H1 (cell line): ENCODE data around the gene CEACAM16. TPM values are rescaled to one million over a fixed set of nuclear protein-coding genes. Genes with fewer than 3 reads are reported as not detected.

Source experiments
- CTCF ChIA-PET: fragments of 300-600 bp; sonication (Branson Sonifier 250); formaldehyde crosslinking; loops from one replicate; lab custom pipeline; 2021; ENCODE audit not compliant: partially characterized antibody; lab: Charles Lee
- POLR2A ChIA-PET: fragments of 300-600 bp; sonication (Branson Sonifier 250); formaldehyde crosslinking; loops from one replicate; lab custom pipeline; 2021; ENCODE audit warnings: inconsistent platforms; ENCODE audit not compliant: partially characterized antibody; lab: Charles Lee
- DNase-seq, 2 experiments: peaks; one replicate each; pipeline versions ENCODE4 v3.0.0 to v3.0.0-alpha.2; 2010 to 2022; ENCODE audit warnings: low spot score in 2 of 2, low read depth in 1 of 2, mixed read lengths in 1 of 2
- FAIRE-seq: peaks from 2 replicates; lab custom pipeline; 2011; peaks lifted over from hg19 to GRCh38; lab: Jason Lieb, UNC
- H2AFZ ChIP-seq: 2 replicates; pipeline ENCODE4 v1.8.1; 2012; ENCODE audit warnings: low read length, inconsistent platforms
- H2AK5ac ChIP-seq: 2 replicates; pipeline ENCODE4 v1.6.1; 2013; ENCODE audit warnings: low read depth, low read length
- H2BK120ac ChIP-seq: replicated peaks from 2 replicates; pipeline ENCODE3; 2013; ENCODE audit warnings: low read depth, low read length, inconsistent platforms
- H2BK12ac ChIP-seq: 2 replicates; pipeline ENCODE4 v1.6.1; 2013; ENCODE audit warnings: low read depth, low read length
- H2BK15ac ChIP-seq: 2 replicates; pipeline ENCODE4 v1.6.1; 2013; ENCODE audit warnings: low read length
- H2BK20ac ChIP-seq: 2 replicates; pipeline ENCODE4 v1.6.1; 2013; ENCODE audit warnings: low read length
- H2BK5ac ChIP-seq: 2 replicates; pipeline ENCODE4 v1.6.1; 2013; ENCODE audit warnings: low read depth, low read length
- H3K14ac ChIP-seq: 2 replicates; pipeline ENCODE4 v1.6.1; 2013; ENCODE audit warnings: inconsistent platforms; ENCODE audit not compliant: insufficient read length
- H3K18ac ChIP-seq: 2 replicates; pipeline ENCODE4 v1.6.1; 2013; ENCODE audit warnings: low read length; ENCODE audit errors: extremely low read depth
- H3K23ac ChIP-seq: 2 replicates; pipeline ENCODE4 v1.6.1; 2013; ENCODE audit warnings: inconsistent platforms; ENCODE audit not compliant: insufficient read length
- H3K23me2 ChIP-seq: 2 replicates; pipeline ENCODE4 v1.6.1; 2013; ENCODE audit warnings: low read depth, low read length
- H3K27ac ChIP-seq: 2 replicates; pipeline ENCODE4 v1.6.1; 2011; ENCODE audit warnings: low read depth, low read length, inconsistent platforms
- H3K27me3 ChIP-seq, 4 experiments: replicated peaks in 1 of 4; 1 replicate in 1 of 4; 2 replicates in 3 of 4; pipeline versions ENCODE4 v1.6.1 to v1.8.1; 2011 to 2013; ENCODE audit warnings: low read length in 3 of 4, mild to moderate bottlenecking in 3 of 4, inconsistent platforms in 2 of 4, mixed read lengths in 2 of 4, moderate library complexity in 1 of 4; ENCODE audit not compliant: control insufficient read depth in 3 of 4, insufficient read depth in 3 of 4; ENCODE audit errors: extremely low read depth in 1 of 4
- H3K36me3 ChIP-seq, 4 experiments: 2 replicates each; pipeline versions ENCODE4 v1.6.1 to v1.8.1; 2011 to 2013; ENCODE audit warnings: mild to moderate bottlenecking in 4 of 4, low read length in 3 of 4, moderate library complexity in 2 of 4, control low read depth in 1 of 4, inconsistent platforms in 1 of 4; ENCODE audit not compliant: insufficient read depth in 4 of 4, control insufficient read depth in 2 of 4
- H3K4ac ChIP-seq: replicated peaks from 2 replicates; pipeline ENCODE3; 2013; ENCODE audit warnings: low read length, low read depth, mixed read lengths, inconsistent platforms; ENCODE audit not compliant: insufficient read length
- H3K4me1 ChIP-seq, 4 experiments: replicated peaks in 1 of 4; 1 replicate in 1 of 4; 2 replicates in 3 of 4; pipeline versions ENCODE4 v1.6.1 to v1.8.1; 2011 to 2013; ENCODE audit warnings: low read length in 3 of 4, inconsistent platforms in 2 of 4, mixed read lengths in 1 of 4; ENCODE audit not compliant: insufficient read depth in 4 of 4, control insufficient read depth in 3 of 4
- H3K4me2 ChIP-seq, 2 experiments: 2 replicates each; pipeline versions ENCODE4 v1.6.1 to v1.8.1; 2011 to 2013; ENCODE audit warnings: low read depth in 2 of 2, low read length in 2 of 2, control low read depth in 1 of 2, inconsistent platforms in 1 of 2, mild to moderate bottlenecking in 1 of 2; ENCODE audit not compliant: insufficient read depth in 1 of 2
- H3K4me3 ChIP-seq, 4 experiments: fragments of 200-600, 300-600 bp in 1 of 4; sonication (generic), shearing (Covaris generic), sonication (Bioruptor Twin) in 1 of 4; 2 replicates each; pipeline versions ENCODE4 v1.5.1 to v1.8.1; 2011 to 2016; ENCODE audit warnings: low read length in 4 of 4, low read depth in 3 of 4, control low read depth in 2 of 4, inconsistent platforms in 2 of 4, mild to moderate bottlenecking in 2 of 4, mixed read lengths in 1 of 4, moderate library complexity in 1 of 4; ENCODE audit not compliant: insufficient read depth in 2 of 4; ENCODE audit errors: extremely low read depth in 1 of 4
- H3K56ac ChIP-seq: replicated peaks from 2 replicates; pipeline ENCODE3; 2013; ENCODE audit warnings: low read depth, mild to moderate bottlenecking, mixed read lengths, low read length, inconsistent platforms; ENCODE audit not compliant: insufficient read length
- H3K79me1 ChIP-seq: 2 replicates; pipeline ENCODE4 v1.6.1; 2013; ENCODE audit warnings: low read depth, low read length, control low read depth
- H3K79me2 ChIP-seq, 2 experiments: 2 replicates each; pipeline versions ENCODE4 v1.6.1 to v1.8.1; 2012 to 2013; ENCODE audit warnings: low read length in 2 of 2, mild to moderate bottlenecking in 2 of 2, inconsistent platforms in 1 of 2; ENCODE audit not compliant: insufficient read depth in 2 of 2, control insufficient read depth in 1 of 2
- H3K9ac ChIP-seq, 4 experiments: replicated peaks in 1 of 4; 1 replicate in 1 of 4; 2 replicates in 3 of 4; pipeline versions ENCODE4 v1.6.1 to v1.8.1; 2011 to 2013; ENCODE audit warnings: low read depth in 3 of 4, low read length in 3 of 4, control low read depth in 2 of 4, mild to moderate bottlenecking in 2 of 4, moderate library complexity in 2 of 4, inconsistent platforms in 1 of 4; ENCODE audit errors: extremely low read depth in 1 of 4
- H3K9me3 ChIP-seq, 2 experiments: 2 replicates each; pipeline versions ENCODE4 v1.6.1 to v1.8.1; 2012 to 2013; ENCODE audit warnings: mild to moderate bottlenecking in 2 of 2, moderate library complexity in 2 of 2, control low read depth in 1 of 2, inconsistent platforms in 1 of 2, low read depth in 1 of 2, low read length in 1 of 2, mixed read lengths in 1 of 2; ENCODE audit not compliant: insufficient read depth in 2 of 2
- H4K20me1 ChIP-seq, 2 experiments: replicated peaks in 1 of 2; 2 replicates each; pipeline versions ENCODE3 to v1.8.1; 2011 to 2013; ENCODE audit warnings: inconsistent platforms in 2 of 2, low read length in 2 of 2, mild to moderate bottlenecking in 1 of 2; ENCODE audit not compliant: insufficient read depth in 2 of 2, control insufficient read depth in 1 of 2
- H4K5ac ChIP-seq: 2 replicates; pipeline ENCODE4 v1.6.1; 2013; ENCODE audit warnings: low read length, low read depth, mixed read lengths, inconsistent platforms; ENCODE audit not compliant: insufficient read length
- H4K8ac ChIP-seq: 2 replicates; pipeline ENCODE4 v1.8.0; 2013; ENCODE audit warnings: mild to moderate bottlenecking, moderate library complexity, low read length, inconsistent platforms; ENCODE audit not compliant: insufficient read depth; ENCODE audit errors: extremely low read depth
- H4K91ac ChIP-seq: replicated peaks from 2 replicates; pipeline ENCODE3; 2013; ENCODE audit warnings: low read length, mixed read lengths, inconsistent platforms; ENCODE audit not compliant: insufficient read length
- BACH1 ChIP-seq: IDR thresholded peaks from 2 replicates; pipeline ENCODE4 v1.6.1; 2012; ENCODE audit warnings: low read length, improper control_type of control experiment
- CBX8 ChIP-seq: fragments of 300-800, 300-1000 bp; sonication (generic); IDR thresholded peaks from 2 replicates; pipeline ENCODE4 v1.7.1; 2016; ENCODE audit warnings: low read depth, low read length, borderline replicate concordance
- HDAC2 ChIP-seq, 2 experiments: fragments of 300-600 bp in 1 of 2; sonication (generic) in 1 of 2; IDR thresholded peaks; 2 replicates each; pipeline ENCODE4 v1.6.1; 2011 to 2012; ENCODE audit warnings: low read depth in 2 of 2, low read length in 2 of 2, mild to moderate bottlenecking in 2 of 2, moderate library complexity in 2 of 2, borderline replicate concordance in 1 of 2, inconsistent platforms in 1 of 2
- KDM5A ChIP-seq: fragments of 200-600 bp; IDR thresholded peaks from 2 replicates; pipeline ENCODE4 v1.7.1; 2012; ENCODE audit warnings: mild to moderate bottlenecking, low read length, inconsistent platforms, mixed read lengths
- MAFK ChIP-seq: IDR thresholded peaks from 2 replicates; pipeline ENCODE4 v1.6.1; 2012; ENCODE audit warnings: low read depth, mild to moderate bottlenecking, improper control_type of control experiment, low read length
- RFX5 ChIP-seq: IDR thresholded peaks from 2 replicates; pipeline ENCODE4 v1.6.1; 2011; ENCODE audit warnings: low read depth, low read length, improper control_type of control experiment, borderline replicate concordance
- SIN3A ChIP-seq, 2 experiments: IDR thresholded peaks in 1 of 2; conservative IDR thresholded peaks in 1 of 2; 2 replicates each; pipeline ENCODE4 v1.6.1; 2011 to 2012; ENCODE audit warnings: low read length in 2 of 2, improper control_type of control experiment in 1 of 2, low read depth in 1 of 2, mild to moderate bottlenecking in 1 of 2
- SP2 ChIP-seq: IDR thresholded peaks from 2 replicates; pipeline ENCODE4 v1.6.1; 2012; ENCODE audit warnings: mild to moderate bottlenecking, low read length, inconsistent platforms
- SRF ChIP-seq: IDR thresholded peaks from 2 replicates; pipeline ENCODE4 v1.6.1; 2011; ENCODE audit warnings: mild to moderate bottlenecking, low read depth, low read length, moderate library complexity
- TAF1 ChIP-seq: IDR thresholded peaks from 2 replicates; pipeline ENCODE4 v1.6.1; 2011; ENCODE audit warnings: mild to moderate bottlenecking, low read depth, low read length
- USF2 ChIP-seq: IDR thresholded peaks from 2 replicates; pipeline ENCODE4 v1.6.1; 2011; ENCODE audit warnings: low read length, improper control_type of control experiment
- WGBS, 2 experiments: shearing (Covaris generic) in 1 of 2; methylation state at CpG; one replicate each; pipeline versions ENCODE4 v1.1.6 to v1.1.7; 2013 to 2015; ENCODE audit warnings: low lambda C conversion rate in 2 of 2, mixed read lengths in 2 of 2, inconsistent platforms in 1 of 2, low coverage in 1 of 2, missing lambda C conversion rate in 1 of 2; ENCODE audit not compliant: insufficient replicate concordance in 2 of 2, insufficient coverage in 1 of 2, insufficient read length in 1 of 2; ENCODE audit errors: extremely low coverage in 1 of 2, missing lambda C conversion rate in 1 of 2; 5-methylcytosine and 5-hydroxymethylcytosine counted together
- polyA plus RNA-seq, 7 experiments: library from polyadenylated mRNA; depleted of rRNA in 3 of 7; stranded (reverse) in 5 of 7; unstranded in 2 of 7; fragments of >200 nt in 5 of 7; fragments of 200-250 nt in 2 of 7; gene quantifications; 1 replicate in 5 of 7; 2 replicates in 1 of 7; 4 replicates in 1 of 7; pipeline versions ENCODE4 v1.2.1 to v1.2.3, GENCODE V29; 2011 to 2013; ENCODE audit warnings: missing spikeins in 2 of 7, mixed read lengths in 2 of 7
- total RNA-seq: library from RNA; stranded (reverse); fragmentation: NEBNext Ultra II Directional; extraction: Animal tissue kit (Norgen Biotek cat#: 25700); gene quantifications from 2 replicates; pipeline ENCODE4 v1.2.1, GENCODE V29; 2021

CEACAM16 gene
- total and polyA plus RNA-seq, 2 of the 8 experiments (the other 6 are each of a cell fraction or from before 2014, with no cell fraction given), result not detected

GRCh38 chr19:44668985-44669764 is 29.8 kb upstream of the CEACAM16 start:
- ChIA-PET CTCF (interaction anchor here (1.0 to 2.7 kb wide), 2 partner anchors 12 to 92 kb away, joined by 4 to 9 read pairs; no protein-coding TSS in a partner anchor), POLR2A (interaction anchor here (0.7 kb wide), 1 partner anchor 1024 kb away, joined by 3 read pairs; no protein-coding TSS in a partner anchor)
- 95% methylated on average over 2 of the region's 2 CpGs; no CpG with 5 or more reads in 1 of the 2 experiments for WGBS, 2 experiments
- H4K20me1 ChIP-seq, result no peaks in the 10 kb centered on the region
- FAIRE-seq, result no peak
- DNase-seq, result no peak
- no peaks in the 10 kb centered on the region for H3K36me3 ChIP-seq
- no peak overlapping the region for H2AFZ ChIP-seq
- H3K56ac ChIP-seq, result no peak overlapping the region
- H4K8ac ChIP-seq, result no peak overlapping the region
- H3K23me2 ChIP-seq, result no peaks in the 10 kb centered on the region
- H3K4ac ChIP-seq, result no peak overlapping the region
- H2BK5ac ChIP-seq, result no peak overlapping the region
- H4K91ac ChIP-seq, result no peak overlapping the region
- no peak overlapping the region for H2BK15ac ChIP-seq
- no peak overlapping the region for H3K4me2 ChIP-seq
- H3K14ac ChIP-seq, result no peak overlapping the region
- H3K23ac ChIP-seq, result no peak overlapping the region
- no peak overlapping the region for H2BK12ac ChIP-seq
- no peaks in the 10 kb centered on the region for H3K79me1 ChIP-seq
- H3K4me1 ChIP-seq, result no peaks in the 10 kb centered on the region; a peak in 2 of 7 replicates
- no peak overlapping the region for H2AK5ac ChIP-seq
- H3K9me3 ChIP-seq, result no peaks in the 10 kb centered on the region
- H2BK120ac ChIP-seq, result no peak overlapping the region
- H3K27me3 ChIP-seq, result no peaks in the 10 kb centered on the region
- no peak overlapping the region for H3K4me3 ChIP-seq
- H4K5ac ChIP-seq, result no peak overlapping the region
- H3K79me2 ChIP-seq, result no peaks in the 10 kb centered on the region
- no peak overlapping the region for H3K27ac ChIP-seq
- no peak overlapping the region for H2BK20ac ChIP-seq
- H3K9ac ChIP-seq, result no peak overlapping the region
- no peak overlapping the region for H3K18ac ChIP-seq
- TF ChIP-seq SRF (no peak), SIN3A (conservative IDR thresholded peaks at IDR 0.05 in 1 of 2, IDR thresholded peaks at IDR 0.05 in 1 of 2; ENCODE audit: low read depth in 1 of 2, low read length in 2 of 2) (no peak), MAFK (no peak), HDAC2 (IDR thresholded peaks at IDR 0.05; ENCODE audit: borderline replicate concordance in 1 of 2, low read depth in 2 of 2, low read length in 2 of 2) (no peak), BACH1 (no peak), SP2 (no peak), RFX5 (no peak), TAF1 (no peak), CBX8 (no peak), KDM5A (no peak), USF2 (no peak)
